NCI-H748 (cell line): Measurements from ENCODE around the gene ANKS1A.

ENCODE experiments used
- DNase-seq: peaks from one replicate; lab custom pipeline; 2025; ENCODE audit not compliant: unreplicated experiment; lab: John Stamatoyannopoulos, UW

Gene ANKS1A

GRCh38 chr6:35080821-35081425 is 191.9 kb downstream of the ANKS1A start:
- no peak for DNase-seq

DNA sequence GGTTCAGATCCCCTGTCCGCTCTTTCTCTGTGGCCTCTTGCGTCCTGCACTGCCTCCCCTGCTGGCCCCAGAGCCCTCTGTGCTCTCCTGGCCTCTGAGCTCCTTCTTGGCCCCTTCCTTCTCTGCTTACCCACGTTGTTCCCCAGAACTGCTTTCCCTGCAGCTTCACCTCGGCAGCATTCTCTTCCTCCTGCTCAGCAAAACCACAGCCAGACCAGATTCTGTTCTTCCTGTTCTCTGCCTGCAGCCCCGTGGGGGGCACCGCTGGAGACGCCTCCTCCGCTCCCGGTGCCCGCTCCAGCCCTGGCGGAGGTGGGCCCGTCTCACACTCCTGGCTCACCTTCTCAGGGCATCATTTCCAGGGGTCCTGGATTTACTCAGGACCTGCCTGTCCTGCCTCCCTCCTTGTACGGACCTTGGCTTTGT is 192.4 kb downstream of the ANKS1A start:
- no peak for DNase-seq

- DNase-seq, result no peak
Measured at GRCh38 chr6:35082046-35082732, 193.1 kb downstream of the ANKS1A start.

- DNase-seq, result no peak
Measured at GRCh38 chr6:35082733-35083403, 193.8 kb downstream of the ANKS1A start.

GRCh38 chr6:35083507-35083906 is 194.5 kb downstream of the ANKS1A start:
- DNase-seq, result no peak

DNA sequence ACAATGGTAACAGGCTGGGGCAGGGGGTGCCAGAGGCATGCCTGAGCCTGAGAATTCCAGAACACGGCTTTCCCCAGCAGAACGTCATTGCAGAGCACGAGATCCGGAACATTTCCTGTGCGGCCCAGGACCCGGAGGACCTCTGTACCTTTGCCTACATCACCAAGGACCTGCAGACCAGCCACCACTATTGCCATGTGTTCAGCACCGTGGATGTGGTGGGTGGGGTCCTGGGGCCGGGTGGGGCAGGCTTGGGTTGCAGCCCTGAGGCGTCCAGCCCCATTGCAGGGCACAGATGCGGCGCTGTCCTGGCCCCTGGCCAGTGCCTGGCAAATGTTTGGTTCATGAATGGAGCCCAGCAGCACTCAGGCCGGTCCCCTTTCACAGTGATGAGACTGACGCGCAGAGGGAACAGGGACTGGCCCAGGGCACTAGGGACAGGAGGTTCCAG is 195.0 kb downstream of the ANKS1A start:
- no peak for DNase-seq

GRCh38 chr6:35084511-35085203 is 195.6 kb downstream of the ANKS1A start:
- no peak for DNase-seq

GRCh38 chr6:35085359-35086281 is 196.6 kb downstream of the ANKS1A start:
- DNase-seq, result no peak

GRCh38 chr6:35086282-35086632 is 197.2 kb downstream of the ANKS1A start:
- DNase-seq, result no peak

- no peak for DNase-seq
Measured at GRCh38 chr6:35086636-35087360, 197.7 kb downstream of the ANKS1A start.

GRCh38 chr6:35087361-35088280 is 198.6 kb downstream of the ANKS1A start:
- no peak for DNase-seq

- DNase-seq, result no peak
Measured at GRCh38 chr6:35088281-35089215, 199.5 kb downstream of the ANKS1A start.

- no peak for DNase-seq
Measured at GRCh38 chr6:35089216-35089934, 200.3 kb downstream of the ANKS1A start.

- no peak for DNase-seq
Measured at GRCh38 chr6:35089935-35090505, 201.0 kb downstream of the ANKS1A start.

DNA sequence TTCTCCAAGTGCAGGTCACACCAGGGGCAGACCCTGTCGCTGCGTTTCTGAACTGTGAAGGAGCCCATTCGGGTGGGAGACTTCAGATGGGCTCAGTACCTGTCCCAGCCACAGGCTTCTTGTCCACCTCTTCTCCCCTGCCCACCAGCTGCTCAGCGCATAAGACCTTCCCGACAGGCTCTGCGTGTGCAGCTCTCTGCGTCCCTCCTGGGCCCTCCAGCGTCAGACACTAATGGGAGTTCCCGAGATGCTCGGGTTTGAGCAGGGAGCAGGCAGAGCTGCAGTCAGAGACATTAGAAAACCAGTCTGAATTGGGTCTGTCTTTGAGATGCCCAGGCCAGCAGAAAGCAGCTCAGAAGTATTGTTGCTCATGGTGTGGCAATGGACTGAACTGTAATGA is 201.7 kb downstream of the ANKS1A start:
- no peak for DNase-seq

- DNase-seq, result no peak
Measured at GRCh38 chr6:35091346-35092083, 202.5 kb downstream of the ANKS1A start.
